GM23248 (cell line): Measurements from ENCODE around the gene PSD.

ENCODE experiments used
- EZH2 ChIP-seq: fragments of 200-600 bp; sonication (generic); IDR thresholded peaks from 2 replicates; pipeline ENCODE4 v1.6.1; 2018; ENCODE audit warnings: antibody characterized with exemption, mild to moderate bottlenecking; ENCODE audit not compliant: insufficient read depth, poor library complexity, severe bottlenecking
- EZH2phosphoT487 ChIP-seq: fragments of 200-600 bp; sonication (generic); IDR thresholded peaks from 2 replicates; pipeline ENCODE4 v1.6.1; 2018; ENCODE audit warnings: antibody characterized with exemption, moderate library complexity, mild to moderate bottlenecking, low read depth; ENCODE audit not compliant: insufficient read depth

DNA sequence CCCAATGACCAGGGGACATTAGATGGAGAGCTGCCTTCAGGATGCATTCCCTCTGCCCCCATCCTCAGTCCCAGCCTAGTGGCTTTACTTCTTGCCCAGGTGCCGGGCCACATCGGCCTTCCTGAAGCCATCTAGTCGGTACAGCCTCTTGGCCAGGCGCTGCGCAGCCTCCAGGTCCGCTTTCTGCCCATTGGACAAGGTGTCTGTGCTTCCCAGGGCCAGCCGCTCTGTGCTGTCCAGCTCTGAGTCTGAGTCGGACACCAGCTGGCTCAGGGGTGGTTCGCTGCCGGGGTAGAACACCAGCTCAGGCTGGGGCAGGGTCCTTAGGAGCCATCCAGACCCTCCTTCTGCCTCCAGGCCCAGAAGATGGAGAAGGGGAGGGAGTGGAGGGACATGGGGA lies 6.3 kb downstream of the PSD start:
- TF ChIP-seq EZH2 (no peak), EZH2phosphoT487 (no peak)
